ENCODE measurements around the gene INTS11.

INTS11 gene

GRCh38 chr1:1284221-1285101, 40.0 kb downstream of the INTS11 start:
- DNase-seq = no peak

GRCh38 chr1:1283821-1284220, 40.6 kb downstream of the INTS11 start:
- DNase-seq = no peak

GRCh38 chr1:1282998-1283397, 41.5 kb downstream of the INTS11 start:
- DNase-seq = peak; percentile 45

GRCh38 chr1:1281533-1282321, 42.7 kb downstream of the INTS11 start:
- DNase-seq = peak; percentile 66

- DNase-seq = no peak
These were observed 43.5 kb downstream of the INTS11 start for GRCh38 chr1:1280782-1281481.

- DNase-seq = no peak
These were observed 45.4 kb downstream of the INTS11 start for GRCh38 chr1:1279028-1279427.

GRCh38 chr1:1278620-1279019, 45.8 kb downstream of the INTS11 start:
- DNase-seq = no peak

GRCh38 chr1:1275836-1276235, 48.6 kb downstream of the INTS11 start:
- no peak for DNase-seq

GRCh38 chr1:1274931-1275431, 49.5 kb downstream of the INTS11 start:
- no peak for DNase-seq

- no peak for DNase-seq
These were observed 50.0 kb downstream of the INTS11 start for GRCh38 chr1:1274299-1274930.

GRCh38 chr1:1273512-1274298, 50.8 kb downstream of the INTS11 start, which contains the start of gene UBE2J2:
TSS of gene UBE2J2 (minus strand) at chr1:1273854. CDS start at chr1:1267992, 5,862 bp downstream.
- DNase-seq = peak; percentile 91

- peak; percentile 35 for DNase-seq
These were observed 51.3 kb downstream of the INTS11 start for GRCh38 chr1:1273209-1273511.

- no peak for DNase-seq
These were observed 51.9 kb downstream of the INTS11 start for GRCh38 chr1:1272341-1273208.

- DNase-seq = no peak
These were observed 53.6 kb downstream of the INTS11 start for GRCh38 chr1:1270813-1271212.

GRCh38 chr1:1268284-1268682, 56.2 kb downstream of the INTS11 start:
- DNase-seq = no peak

GRCh38 chr1:1267488-1268283, 56.8 kb downstream of the INTS11 start:
- DNase-seq = no peak

GRCh38 chr1:1264868-1265272, 59.6 kb downstream of the INTS11 start:
- no peak for DNase-seq

GRCh38 chr1:1264026-1264425, 60.4 kb downstream of the INTS11 start:
- DNase-seq = no peak

GRCh38 chr1:1262758-1263157, 61.7 kb downstream of the INTS11 start:
- no peak for DNase-seq

GRCh38 chr1:1262071-1262470, 62.4 kb downstream of the INTS11 start:
- no peak for DNase-seq

Measured in inflammatory macrophage treated with lipopolysaccharide for 4 hours (primary cell).